ENCODE measurements around the gene FOXA3.

The FOXA3 gene

GRCh38 chr19:45863840-45864628 lies at the start of gene FOXA3:
Gene FOXA3 (plus strand): TSS chr19:45864326. CDS start chr19:45864457, 131 bp downstream.
- no peak for DNase-seq

GRCh38 chr19:45814851-45815480 lies 49.2 kb upstream of the FOXA3 start, which contains the start of gene RSPH6A:
Gene RSPH6A (minus strand): TSS chr19:45815308. CDS start chr19:45815176, 132 bp downstream.
- no peak for DNase-seq

- no peak for DNase-seq
These were observed 48.5 kb upstream of the FOXA3 start for GRCh38 chr19:45815481-45816216.

GRCh38 chr19:45816236-45817009 lies 47.7 kb upstream of the FOXA3 start:
- DNase-seq = no peak

- peak; percentile 69 to 89 for DNase-seq
These were observed 47.0 kb upstream of the FOXA3 start for GRCh38 chr19:45817010-45817724.

GRCh38 chr19:45817725-45818301 lies 46.3 kb upstream of the FOXA3 start:
- no peak for DNase-seq

- DNase-seq = no peak
These were observed 44.4 kb upstream of the FOXA3 start for GRCh38 chr19:45819769-45820168.

GRCh38 chr19:45820413-45821102 lies 43.6 kb upstream of the FOXA3 start:
- DNase-seq = no peak

- DNase-seq = no peak
These were observed 43.0 kb upstream of the FOXA3 start for GRCh38 chr19:45821103-45821521.

GRCh38 chr19:45821570-45821969 lies 42.6 kb upstream of the FOXA3 start:
- DNase-seq = no peak

- no peak for DNase-seq
These were observed 41.4 kb upstream of the FOXA3 start for GRCh38 chr19:45822716-45823115.

- DNase-seq = no peak
These were observed 40.9 kb upstream of the FOXA3 start for GRCh38 chr19:45823182-45823581.

- DNase-seq = no peak
These were observed 40.1 kb upstream of the FOXA3 start for GRCh38 chr19:45824041-45824471.

GRCh38 chr19:45824531-45825262 lies 39.4 kb upstream of the FOXA3 start:
- DNase-seq = no peak

- no peak for DNase-seq
These were observed 38.9 kb upstream of the FOXA3 start for GRCh38 chr19:45825263-45825605.

GRCh38 chr19:45825917-45826893 lies 37.9 kb upstream of the FOXA3 start:
- no peak for DNase-seq

- no peak for DNase-seq
These were observed 37.2 kb upstream of the FOXA3 start for GRCh38 chr19:45826934-45827333.

- no peak for DNase-seq
These were observed 36.5 kb upstream of the FOXA3 start for GRCh38 chr19:45827459-45828093.

- DNase-seq = no peak
These were observed 35.6 kb upstream of the FOXA3 start for GRCh38 chr19:45828523-45828922.
